ENCODE measurements around the gene ICAM1.

DNA sequence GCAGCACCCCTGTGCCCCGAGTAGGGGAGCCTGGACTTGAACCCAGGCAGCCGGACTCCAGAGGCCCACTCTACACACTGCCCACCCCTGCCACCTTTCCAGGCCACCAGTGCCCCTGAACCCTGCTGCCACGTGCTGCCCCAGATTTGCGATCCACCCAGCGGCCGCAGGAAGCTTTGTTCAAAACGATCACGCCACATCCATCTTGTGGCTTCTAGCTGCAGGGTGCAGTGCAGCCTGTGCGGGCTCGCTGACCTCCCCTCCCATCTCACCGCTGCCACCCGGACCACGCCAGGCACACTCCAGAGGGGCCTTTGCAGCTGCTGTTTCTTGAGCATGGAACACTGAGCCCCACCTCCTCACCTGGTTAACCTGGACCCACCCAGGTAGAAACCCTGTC, 58.6 kb downstream of the ICAM1 start:
- TF ChIP-seq EZH2 (IDR thresholded peaks at IDR 0.05; ENCODE audit: borderline replicate concordance, insufficient read depth, low read length, poor library complexity, severe bottlenecking) (no peak), MXI1 (conservative IDR thresholded peaks at IDR 0.05; ENCODE audit: poor library complexity, severe bottlenecking) (no peak), SMC3 (conservative IDR thresholded peaks at IDR 0.05; ENCODE audit: poor library complexity) (no peak), POLR2AphosphoS5 (IDR thresholded peaks at IDR 0.05) (no peak), TAF1 (IDR thresholded peaks at IDR 0.05; ENCODE audit: low read depth) (no peak), RAD21 (conservative IDR thresholded peaks at IDR 0.05) (no peak)
- TF ChIP-seq, protein P1, sequence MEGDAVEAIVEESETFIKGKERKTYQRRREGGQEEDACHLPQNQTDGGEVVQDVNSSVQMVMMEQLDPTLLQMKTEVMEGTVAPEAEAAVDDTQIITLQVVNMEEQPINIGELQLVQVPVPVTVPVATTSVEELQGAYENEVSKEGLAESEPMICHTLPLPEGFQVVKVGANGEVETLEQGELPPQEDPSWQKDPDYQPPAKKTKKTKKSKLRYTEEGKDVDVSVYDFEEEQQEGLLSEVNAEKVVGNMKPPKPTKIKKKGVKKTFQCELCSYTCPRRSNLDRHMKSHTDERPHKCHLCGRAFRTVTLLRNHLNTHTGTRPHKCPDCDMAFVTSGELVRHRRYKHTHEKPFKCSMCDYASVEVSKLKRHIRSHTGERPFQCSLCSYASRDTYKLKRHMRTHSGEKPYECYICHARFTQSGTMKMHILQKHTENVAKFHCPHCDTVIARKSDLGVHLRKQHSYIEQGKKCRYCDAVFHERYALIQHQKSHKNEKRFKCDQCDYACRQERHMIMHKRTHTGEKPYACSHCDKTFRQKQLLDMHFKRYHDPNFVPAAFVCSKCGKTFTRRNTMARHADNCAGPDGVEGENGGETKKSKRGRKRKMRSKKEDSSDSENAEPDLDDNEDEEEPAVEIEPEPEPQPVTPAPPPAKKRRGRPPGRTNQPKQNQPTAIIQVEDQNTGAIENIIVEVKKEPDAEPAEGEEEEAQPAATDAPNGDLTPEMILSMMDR (IDR thresholded peaks at IDR 0.05; ENCODE audit: poor library complexity, severe bottlenecking) = no peak
- TF ChIP-seq, protein P2, sequence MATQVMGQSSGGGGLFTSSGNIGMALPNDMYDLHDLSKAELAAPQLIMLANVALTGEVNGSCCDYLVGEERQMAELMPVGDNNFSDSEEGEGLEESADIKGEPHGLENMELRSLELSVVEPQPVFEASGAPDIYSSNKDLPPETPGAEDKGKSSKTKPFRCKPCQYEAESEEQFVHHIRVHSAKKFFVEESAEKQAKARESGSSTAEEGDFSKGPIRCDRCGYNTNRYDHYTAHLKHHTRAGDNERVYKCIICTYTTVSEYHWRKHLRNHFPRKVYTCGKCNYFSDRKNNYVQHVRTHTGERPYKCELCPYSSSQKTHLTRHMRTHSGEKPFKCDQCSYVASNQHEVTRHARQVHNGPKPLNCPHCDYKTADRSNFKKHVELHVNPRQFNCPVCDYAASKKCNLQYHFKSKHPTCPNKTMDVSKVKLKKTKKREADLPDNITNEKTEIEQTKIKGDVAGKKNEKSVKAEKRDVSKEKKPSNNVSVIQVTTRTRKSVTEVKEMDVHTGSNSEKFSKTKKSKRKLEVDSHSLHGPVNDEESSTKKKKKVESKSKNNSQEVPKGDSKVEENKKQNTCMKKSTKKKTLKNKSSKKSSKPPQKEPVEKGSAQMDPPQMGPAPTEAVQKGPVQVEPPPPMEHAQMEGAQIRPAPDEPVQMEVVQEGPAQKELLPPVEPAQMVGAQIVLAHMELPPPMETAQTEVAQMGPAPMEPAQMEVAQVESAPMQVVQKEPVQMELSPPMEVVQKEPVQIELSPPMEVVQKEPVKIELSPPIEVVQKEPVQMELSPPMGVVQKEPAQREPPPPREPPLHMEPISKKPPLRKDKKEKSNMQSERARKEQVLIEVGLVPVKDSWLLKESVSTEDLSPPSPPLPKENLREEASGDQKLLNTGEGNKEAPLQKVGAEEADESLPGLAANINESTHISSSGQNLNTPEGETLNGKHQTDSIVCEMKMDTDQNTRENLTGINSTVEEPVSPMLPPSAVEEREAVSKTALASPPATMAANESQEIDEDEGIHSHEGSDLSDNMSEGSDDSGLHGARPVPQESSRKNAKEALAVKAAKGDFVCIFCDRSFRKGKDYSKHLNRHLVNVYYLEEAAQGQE (IDR thresholded peaks at IDR 0.05; ENCODE audit: borderline replicate concordance) = no peak
